Breast epithelium (tissue), 3 donors: Measurements from ENCODE around the gene POLH.

Experiments
- CTCF ChIP-seq, 3 donors: fragments of 450-650 bp; IDR thresholded peaks; one replicate each; pipeline ENCODE4 v1.5.1; 2016 to 2017; ENCODE audit warnings: antibody characterized with exemption in 3 of 3, mild to moderate bottlenecking in 3 of 3, moderate library complexity in 3 of 3
- POLR2A ChIP-seq: fragments of 450-650 bp; IDR thresholded peaks from one replicate; pipeline ENCODE4 v1.6.1; 2016; ENCODE audit warnings: antibody characterized with exemption, mild to moderate bottlenecking, moderate library complexity

- TF ChIP-seq CTCF (IDR thresholded peaks at IDR 0.05) (no peak), POLR2A (no peak)
Measured at GRCh38 chr6:43578748-43579147, 2.8 kb downstream of the POLH start.
